RPMI8226 (cell line): ENCODE results near the gene PRDX5.

Source experiments
- DNase-seq: peaks from one replicate; pipeline ENCODE4 v3.0.0-alpha.2; 2015

Gene PRDX5

DNA sequence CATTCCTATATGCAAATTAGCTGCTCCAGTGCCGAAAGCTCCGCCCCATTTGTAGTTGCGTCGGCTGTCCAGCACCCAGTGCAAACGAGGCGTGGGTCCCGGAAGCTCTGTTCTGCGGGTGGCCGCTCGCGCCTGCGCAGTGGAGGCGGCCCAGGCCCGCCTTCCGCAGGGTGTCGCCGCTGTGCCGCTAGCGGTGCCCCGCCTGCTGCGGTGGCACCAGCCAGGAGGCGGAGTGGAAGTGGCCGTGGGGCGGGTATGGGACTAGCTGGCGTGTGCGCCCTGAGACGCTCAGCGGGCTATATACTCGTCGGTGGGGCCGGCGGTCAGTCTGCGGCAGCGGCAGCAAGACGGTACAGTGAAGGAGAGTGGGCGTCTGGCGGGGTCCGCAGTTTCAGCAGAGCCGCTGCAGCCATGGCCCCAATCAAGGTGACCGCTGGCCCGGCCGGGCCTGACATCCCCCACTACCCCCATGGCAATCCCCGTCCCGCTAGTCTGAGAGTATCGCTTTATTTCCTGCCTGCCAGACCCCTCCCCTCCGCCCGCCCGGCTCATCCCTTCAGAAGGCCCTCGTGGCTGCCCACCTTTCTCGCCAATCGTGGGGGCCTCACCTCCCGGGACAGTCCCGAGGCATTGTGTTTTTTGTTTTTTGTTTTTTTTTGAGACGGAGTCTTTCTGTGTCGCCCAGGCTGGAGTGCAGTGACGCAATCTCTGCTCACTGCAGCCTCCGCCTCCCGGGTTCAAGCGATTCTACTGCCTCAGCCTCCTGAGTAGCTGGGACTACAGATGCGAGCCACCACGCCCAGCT lies at the start of gene PRDX5:
Gene PRDX5, plus strand, starts transcription at position 161 of the 805 bp plus-strand sequence. Its CDS starts 95 bp downstream, at position 256.
- peak; percentile 99 for DNase-seq

DNA sequence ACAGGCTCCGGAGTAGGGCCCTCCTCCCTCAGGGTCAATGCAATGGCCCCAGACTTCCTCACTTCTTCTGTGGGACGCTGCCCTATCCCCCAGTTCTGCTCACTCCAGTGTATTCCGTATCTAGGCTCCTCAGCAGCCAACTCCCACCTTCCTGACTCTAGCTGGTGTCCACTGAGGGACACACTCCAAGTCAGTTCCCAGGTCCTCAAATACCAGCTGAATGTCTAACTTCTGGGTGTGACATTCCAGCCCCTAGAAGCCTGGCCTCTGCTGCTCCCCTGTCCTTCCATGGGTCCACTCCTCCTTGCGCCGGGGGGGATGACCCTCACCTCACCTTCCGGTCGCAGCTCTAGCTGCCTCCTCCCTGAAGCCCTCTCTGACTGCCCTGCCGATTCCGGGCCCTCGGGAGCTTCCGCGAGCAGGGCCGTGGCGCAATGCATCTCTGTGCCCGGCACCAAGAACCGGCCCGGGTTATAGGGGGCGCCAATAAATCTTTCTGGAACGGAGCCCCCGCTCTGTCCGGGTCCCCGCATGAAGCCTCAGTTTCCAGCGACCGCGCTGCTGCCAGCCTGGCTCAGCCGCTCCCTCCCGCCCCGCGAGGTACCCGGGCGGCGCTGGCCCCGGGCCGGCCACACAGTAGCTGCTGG lies 48.9 kb upstream of the PRDX5 start:
- DNase-seq, result peak; percentile 65

DNA sequence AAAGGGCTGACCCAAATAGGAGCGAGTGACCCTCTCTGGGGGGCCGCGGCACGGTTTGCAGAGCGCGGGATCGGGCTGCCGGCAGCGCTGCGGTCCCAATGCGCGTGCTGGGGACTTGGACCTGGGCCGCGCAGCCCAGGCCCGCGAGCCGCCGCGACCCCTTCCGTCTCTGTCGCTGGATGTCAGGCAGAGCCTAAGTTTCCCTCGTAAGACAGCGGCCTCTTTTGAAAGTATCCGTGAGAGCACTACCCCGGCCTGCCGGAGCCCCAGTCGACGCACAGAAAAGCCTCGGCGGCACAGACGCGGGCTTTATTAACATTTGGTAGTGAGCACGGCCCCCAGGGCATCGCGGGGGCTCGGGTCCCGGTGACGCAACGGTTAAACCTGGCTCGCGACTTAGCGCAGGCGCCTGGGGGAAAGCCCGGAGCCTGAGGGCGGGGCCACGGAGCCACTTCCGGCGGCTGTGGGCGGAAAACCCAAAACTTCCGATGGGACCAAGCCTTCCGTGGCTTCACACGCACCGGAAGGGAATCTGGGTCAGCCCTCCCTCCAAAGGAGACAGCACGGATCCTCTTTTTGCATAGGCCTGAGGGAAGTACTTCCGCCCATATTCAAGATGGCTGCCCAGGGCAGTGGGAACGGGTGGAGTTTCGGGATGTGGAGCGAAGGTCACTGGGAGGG lies 48.2 kb upstream of the PRDX5 start:
- DNase-seq, result peak; percentile 100

DNA sequence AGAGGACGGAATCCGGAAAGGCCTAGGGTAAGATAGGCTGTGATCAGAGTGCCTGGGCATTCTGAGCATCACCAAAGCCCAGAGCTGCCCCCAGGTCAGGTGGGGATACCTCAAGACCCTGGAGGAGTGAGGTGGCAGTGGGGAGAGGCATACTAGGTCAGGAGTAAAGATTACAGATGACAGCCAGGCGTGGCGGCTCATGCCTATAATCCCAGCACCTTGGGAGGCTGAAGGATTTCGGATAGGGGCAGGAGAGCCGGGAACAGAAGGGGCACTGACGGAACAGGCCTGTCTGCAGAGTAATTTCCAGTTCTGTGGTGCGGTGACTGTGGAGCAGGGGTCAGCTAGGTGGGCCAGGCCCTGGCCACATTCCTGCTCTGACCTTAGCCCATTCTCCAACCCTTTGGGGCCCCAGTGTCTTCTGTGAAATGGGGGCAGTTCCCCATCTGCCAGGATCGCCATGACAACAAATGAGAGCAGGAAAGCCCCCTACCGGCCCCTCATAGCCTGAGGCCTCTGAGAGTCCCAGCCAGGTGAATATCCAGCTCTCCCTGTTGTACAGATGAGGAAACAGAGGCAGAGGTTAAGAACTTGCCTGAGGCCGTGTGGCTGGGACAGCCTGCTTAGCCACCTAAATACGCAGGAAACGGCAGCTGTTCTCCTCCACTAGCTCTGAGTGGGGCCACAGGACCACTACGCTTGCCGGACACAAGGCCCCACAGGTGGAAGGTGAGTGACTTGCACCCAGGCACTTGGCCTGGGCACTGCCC lies 42.7 kb upstream of the PRDX5 start:
- no peak for DNase-seq

DNA sequence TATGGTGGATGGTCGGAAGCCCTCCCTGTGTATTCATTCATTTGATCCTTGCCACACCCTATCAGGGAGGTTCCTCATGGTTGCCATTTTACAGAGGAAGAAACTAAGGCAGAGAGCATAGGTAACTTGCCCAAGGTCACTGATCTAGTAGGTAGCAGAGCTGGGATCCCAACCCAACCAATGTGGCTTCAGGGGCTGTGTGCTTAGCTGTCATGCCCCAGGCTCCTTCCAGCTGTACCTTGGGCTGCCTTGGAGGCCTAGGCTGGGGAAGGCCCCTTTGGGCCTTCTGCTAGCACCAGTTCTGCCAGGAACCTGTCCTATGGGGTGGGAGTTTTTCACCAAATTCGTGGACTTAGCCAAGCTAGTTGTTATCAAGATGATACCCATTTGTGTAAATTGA lies 42.1 kb upstream of the PRDX5 start:
- no peak for DNase-seq

DNA sequence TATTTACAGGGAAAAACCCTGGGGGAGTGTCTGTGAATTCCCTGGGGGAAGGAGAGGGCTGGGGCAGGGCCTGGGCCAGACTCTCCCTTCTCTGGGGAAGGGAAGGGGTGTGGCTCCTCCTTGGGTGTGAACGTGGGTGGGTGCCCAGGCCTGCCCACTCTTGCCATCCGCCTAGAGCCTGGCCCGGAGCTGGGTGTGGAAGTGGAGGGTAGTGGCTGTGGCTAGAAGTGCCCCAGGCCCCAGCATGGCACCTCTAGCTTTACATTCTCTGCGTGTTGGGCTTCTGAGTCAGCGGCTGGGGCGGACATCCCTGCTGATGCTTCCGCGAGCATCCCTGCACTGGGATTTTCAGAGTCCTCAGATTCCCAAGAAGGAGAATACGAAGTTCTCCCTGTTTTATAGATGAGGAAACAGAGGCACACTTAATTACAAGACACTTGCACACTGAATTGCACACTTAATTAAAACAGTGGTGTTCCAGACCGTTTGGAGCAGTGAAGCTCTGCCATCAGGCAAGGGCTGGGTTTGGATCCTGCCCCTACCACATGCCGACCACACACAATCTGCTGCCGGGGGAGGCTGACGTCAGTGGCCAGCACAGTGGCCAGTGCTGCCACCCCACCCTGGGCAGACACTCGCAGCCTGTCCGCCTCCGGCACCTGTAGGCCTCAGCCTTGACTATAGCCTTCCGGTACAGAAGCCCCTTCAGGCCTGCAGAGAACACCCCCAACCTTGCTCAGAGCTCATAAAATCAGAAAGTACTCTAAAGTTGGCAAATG lies 41.1 kb upstream of the PRDX5 start:
- DNase-seq, result no peak

DNA sequence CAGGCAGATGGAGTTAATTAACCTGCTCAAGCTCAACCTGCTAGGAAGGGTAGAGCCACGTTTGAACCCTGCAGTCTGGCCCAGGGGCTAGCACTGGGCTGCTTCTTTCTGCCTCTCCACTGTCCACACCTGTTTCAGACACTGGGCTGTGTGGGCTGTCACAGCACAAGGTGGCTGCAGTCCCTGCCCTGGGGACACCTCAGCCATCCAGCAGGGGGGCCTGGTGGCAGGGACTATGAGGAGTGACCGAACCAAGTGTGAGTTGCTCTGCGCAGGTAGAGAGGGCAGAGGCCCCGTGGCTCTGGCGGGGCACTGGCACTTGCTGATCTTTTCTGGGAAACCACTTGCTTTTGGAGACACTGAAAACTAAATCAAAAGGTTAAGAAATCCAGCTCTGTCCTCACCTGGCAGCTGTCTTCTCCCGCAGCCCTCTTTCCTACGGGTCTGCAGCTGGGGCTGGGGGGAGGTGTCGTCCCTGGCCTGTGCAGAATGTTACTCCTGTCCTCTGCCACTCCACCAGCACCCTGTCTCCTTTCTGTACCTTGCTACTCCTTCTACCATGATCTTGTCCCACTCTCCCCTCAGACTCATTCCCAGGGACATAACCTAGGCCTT lies 39.2 kb upstream of the PRDX5 start:
- no peak for DNase-seq

DNA sequence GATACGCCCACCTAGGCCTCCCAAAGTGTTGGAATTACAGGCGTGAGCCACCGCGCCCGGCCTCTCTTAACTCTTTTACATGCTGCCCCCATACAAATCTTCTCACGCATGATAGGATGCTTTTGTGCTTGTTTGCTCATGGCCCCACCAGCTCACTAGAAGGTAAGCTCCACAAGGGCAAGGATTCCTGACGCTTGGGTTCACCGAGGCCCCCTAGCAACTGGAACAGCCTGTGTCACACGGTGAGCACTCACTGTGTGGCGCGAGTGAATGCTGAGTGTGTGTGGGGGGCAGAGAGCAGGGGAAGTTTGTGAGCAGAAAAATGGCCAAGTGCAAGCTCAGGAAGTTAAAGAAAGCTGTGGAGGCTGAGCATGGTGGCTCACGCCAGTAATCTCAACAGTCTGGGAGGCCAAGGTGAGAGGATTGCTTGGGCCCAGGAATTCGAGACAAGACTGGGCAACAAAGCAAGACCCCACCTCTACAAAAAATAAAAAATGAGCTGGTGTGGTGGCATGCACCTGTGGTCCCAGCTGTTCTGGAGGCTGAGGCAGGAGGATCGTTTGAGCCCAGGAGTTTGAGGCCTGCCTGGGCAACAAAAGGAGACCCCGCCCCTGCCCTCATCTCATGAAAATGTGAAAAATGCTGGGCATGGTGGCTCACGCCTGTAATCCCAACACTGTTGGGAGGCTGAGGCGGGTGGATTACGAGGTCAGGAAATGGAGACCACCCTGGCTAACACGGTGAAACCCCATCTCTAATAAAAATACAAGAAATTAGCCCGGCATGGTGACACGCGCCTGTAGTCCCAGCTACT lies 35.8 kb upstream of the PRDX5 start:
- no peak for DNase-seq

DNA sequence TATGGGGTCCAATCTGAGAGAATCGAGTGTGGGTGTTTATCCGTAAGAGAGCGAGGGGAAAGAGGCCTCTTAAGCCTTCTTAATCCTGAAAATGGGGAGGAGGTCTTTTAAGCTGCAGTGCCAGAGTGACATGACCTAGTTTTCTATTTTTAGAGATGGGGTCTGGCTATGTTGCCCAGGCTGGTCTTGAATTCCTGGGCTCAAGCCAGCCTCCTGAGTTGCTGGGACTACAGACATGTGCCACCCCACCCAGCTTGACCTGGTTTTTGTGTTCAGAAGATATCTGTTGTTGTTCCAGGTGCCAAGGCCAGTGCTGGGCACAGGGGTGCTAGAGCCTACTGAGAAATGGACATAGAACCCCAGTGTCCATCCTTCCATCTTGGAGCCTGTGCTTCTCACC lies 34.8 kb upstream of the PRDX5 start:
- no peak for DNase-seq

DNA sequence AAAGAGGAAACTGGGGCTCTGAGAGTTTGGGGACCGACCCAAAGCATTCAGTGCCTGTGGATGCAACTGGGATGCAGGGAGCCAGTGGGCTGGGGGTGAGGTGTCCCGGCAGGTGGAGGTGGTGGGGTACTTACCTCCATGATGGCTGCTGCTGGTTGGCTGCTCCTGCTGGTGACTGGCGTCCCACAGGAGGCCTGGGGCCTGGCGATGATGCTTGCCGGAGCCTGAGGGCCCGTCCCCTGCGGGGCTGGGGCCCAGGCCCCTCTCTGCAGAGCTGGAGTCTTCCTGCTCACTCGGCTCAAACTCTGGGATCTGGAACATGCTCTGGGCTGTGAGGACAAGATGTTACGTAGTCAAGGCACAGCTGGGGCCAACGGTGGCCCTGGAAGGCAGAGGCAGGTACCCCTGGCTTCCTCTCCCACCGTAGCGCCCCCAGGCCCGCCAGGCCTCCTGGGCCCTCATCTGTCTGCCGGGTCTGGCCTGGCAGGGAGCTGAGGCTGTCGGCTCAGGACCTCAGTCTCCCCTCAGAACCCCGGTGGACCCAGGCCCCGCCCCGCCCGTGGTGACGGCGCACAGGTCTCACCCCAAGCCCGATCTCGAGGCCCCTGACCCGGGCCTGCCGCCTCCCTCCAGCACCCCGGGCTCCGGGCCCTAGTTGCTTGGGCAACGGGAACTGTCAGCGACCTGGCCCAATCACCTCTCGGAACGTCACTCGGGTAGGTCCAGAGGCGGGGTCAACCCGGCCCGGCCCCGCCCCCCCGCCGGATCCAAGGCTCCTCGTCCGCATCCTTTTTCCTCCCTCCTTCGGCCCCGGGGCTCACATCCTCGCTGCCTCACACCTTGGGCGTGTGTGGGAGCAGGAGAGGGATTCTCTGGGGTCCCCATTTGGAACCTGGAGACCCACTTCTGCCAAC lies 33.6 kb upstream of the PRDX5 start, which contains the start of gene BAD:
Gene BAD, minus strand, starts transcription at position 618 of the 914 bp plus-strand sequence. Its CDS starts 297 bp downstream, at position 321.
- DNase-seq, result peak; percentile 98

DNA sequence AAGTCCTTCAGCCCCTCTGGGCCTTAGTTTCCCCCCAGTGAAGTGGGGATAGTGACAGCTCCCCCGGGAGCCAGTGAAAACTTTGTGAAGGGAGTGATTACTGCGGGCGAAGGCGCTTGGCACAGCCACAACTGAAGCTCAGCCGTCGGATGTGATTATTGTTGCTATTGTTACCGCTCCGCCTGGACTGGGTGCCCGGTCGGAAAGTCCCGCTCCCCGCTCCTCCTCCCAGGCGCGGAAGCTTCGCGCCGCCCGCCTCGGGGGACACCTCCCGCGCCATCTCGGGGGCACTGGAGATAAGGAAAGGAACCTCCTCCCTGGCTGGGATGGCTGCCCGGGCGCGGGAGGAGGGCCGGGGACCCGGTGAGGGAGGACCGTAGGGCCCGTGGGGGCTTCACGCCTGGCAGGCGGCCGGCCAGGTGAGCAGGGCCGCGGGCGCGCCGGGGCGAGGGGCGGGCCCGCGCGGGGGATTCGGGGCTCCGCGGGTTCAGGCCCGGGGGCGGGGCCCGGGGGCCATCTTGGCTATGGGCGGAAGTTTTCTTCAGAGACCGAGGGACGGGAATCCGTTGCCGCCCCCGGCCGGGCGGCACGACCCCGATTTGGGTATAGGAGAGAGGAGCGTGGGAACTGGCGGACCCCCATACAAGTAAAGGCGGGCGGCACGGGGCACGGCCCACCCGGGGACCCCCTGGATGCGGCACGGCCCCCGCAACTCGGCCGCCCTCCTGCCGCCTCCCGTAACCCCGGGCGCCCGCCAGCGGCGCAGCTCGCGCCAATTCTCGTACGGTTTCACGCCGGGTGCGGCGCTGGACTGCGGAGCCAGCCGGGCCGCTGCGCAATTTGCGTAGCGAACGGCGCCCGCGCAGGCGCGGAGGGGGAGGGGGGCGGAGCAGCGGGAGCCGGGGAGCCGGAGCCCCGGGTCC lies 32.7 kb upstream of the PRDX5 start, which contains the start of gene GPR137:
Gene GPR137, plus strand, starts transcription at position 887 of the 923 bp plus-strand sequence. CDS start 677 bp downstream, outside the sequence.
- peak; percentile 95 for DNase-seq

DNA sequence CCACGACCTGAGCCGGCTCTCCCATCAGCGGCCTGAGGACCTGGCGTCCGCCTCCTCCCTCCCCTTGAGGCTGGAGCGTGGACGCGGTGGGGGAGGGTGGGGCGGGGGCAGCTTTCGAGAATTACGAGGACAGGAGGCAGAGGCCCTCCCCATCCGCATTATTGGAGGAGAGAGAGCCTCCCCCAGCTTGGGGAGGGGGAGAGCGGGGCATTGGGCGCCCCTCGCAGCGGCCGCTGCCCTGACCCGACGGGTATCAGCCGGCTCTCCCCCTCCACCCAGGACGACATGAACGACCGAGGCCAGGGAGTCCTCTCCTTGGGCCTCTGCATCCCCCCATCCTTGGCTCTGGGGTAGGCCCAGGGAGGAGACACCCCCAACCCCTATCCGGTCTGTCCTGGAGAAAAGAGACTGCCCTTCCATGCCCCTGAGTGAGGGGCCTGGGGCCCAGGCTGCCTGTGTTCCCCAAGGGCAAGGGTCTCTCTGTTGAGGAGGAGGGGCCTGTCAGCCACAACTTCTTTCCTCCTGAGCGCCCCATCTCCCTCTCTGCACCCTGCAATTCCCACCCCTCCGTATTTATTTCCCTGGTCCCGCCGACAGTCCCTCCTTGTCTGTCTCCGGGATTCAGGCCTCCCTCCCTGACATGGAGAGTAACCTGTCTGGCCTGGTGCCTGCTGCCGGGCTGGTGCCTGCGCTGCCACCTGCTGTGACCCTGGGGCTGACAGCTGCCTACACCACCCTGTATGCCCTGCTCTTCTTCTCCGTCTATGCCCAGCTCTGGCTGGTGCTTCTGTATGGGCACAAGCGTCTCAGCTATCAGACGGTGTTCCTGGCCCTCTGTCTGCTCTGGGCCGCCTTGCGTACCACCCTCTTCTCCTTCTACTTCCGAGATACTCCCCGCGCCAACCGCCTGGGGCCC lies 31.8 kb upstream of the PRDX5 start:
- DNase-seq, result peak; percentile 83

DNA sequence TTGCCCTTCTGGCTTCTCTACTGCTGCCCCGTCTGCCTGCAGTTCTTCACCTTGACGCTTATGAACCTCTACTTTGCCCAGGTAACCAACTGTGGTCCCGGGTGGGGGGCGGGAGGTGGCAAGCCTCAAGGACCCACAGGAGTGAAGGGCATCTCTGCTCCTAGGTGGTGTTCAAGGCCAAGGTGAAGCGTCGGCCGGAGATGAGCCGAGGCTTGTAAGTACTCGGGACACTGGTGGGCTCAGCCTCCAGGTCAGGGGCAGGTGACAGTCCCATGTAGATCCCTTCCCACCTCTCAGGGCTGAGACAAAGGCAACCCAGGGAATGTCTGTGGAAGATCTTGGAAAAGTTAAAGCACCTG lies 31.1 kb upstream of the PRDX5 start:
- no peak for DNase-seq

DNA sequence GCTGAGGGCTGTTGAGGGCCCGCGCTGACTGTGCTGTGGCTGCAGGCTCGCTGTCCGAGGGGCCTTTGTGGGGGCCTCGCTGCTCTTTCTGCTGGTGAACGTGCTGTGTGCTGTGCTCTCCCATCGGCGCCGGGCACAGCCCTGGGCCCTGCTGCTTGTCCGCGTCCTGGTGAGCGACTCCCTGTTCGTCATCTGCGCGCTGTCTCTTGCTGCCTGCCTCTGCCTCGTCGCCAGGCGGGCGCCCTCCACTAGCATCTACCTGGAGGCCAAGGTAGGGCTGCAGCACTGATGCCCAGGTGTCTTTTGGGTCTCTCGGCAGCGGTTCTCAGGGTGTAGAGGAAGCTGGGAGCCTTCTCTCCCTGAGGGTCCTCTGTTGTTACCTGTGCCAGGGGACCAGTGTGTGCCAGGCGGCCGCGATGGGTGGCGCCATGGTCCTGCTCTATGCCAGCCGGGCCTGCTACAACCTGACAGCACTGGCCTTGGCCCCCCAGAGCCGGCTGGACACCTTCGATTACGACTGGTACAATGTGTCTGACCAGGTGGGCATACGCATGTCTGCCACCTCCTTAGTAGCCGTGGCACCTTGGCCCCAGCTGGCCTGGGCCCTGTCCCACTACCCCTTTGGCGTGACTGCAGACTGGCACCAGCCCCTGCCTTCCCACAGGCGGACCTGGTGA lies 30.1 kb upstream of the PRDX5 start:
- DNase-seq, result no peak

DNA sequence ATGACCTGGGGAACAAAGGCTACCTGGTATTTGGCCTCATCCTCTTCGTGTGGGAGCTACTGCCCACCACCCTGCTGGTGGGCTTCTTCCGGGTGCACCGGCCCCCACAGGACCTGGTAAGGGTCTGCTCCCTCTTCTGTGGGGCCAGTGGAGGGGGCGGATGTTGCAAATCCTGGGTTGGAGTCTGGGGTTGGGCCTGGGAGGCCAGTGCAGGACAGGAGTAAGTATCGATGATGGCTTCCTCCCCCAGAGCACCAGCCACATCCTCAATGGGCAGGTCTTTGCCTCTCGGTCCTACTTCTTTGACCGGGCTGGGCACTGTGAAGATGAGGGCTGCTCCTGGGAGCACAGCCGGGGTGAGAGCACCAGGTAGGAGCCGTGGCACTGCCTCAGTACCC lies 29.6 kb upstream of the PRDX5 start:
- DNase-seq, result no peak

DNA sequence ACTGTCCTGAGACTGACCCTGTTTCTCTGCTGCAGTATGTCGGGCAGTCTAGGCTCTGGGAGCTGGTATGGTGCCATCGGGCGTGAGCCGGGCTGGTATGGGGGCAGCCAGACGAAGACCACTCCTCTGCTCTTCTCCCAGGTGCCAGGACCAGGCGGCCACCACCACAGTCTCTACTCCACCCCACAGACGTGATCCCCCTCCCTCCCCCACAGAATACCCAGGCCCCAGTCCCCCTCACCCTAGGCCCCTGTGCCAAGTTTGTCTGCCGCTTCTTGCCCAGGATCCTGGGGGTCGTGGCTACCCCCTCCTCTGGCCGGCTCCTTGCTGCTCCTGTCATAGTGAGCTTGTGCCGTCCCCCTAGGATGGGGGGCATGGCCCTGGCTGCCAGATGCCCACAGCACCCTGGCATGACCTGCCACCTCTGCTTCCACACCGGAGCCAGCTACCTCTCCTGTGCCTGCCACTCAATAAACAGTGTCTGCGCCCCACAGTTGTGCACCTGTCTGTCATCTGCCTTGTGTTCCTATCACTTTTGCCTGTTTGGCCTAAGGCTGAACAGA lies 28.8 kb upstream of the PRDX5 start:
- no peak for DNase-seq
